ENCODE results near the gene AHDC1. TPM values are rescaled to one million over a fixed set of nuclear protein-coding genes. Genes with fewer than 3 reads are reported as not detected.

Gene AHDC1
- total and polyA plus RNA-seq, 9 of the 15 experiments (the other 6 are each of a cell fraction or from before 2014, with no cell fraction given), result 0.21 to 36.4 (median 4.7) TPM

- TF ChIP-seq CLOCK (CRISPR knock-in tag; IDR thresholded peaks at IDR 0.05; ENCODE audit: borderline replicate concordance) (no peak), SRSF1 (IDR thresholded peaks at IDR 0.05; ENCODE audit: low read depth, low read length) (no peak), TEAD1 (CRISPR knock-in tag; IDR thresholded peaks at IDR 0.05) (0 out of 4 replicates have a peak, but pooled peaks of 1 of the 2 experiments have one; percentile 9), ZBTB2 (IDR thresholded peaks at IDR 0.05) (no peak), RBBP5 (IDR thresholded peaks at IDR 0.05; ENCODE audit: borderline replicate concordance, insufficient read depth, low read length, poor library complexity, severe bottlenecking) (peak; percentile 40), SAFB (IDR thresholded peaks at IDR 0.05; ENCODE audit: borderline replicate concordance, low read depth, low read length) (no peak), PCBP1 (IDR thresholded peaks at IDR 0.05; ENCODE audit: low read depth, low read length, poor library complexity, severe bottlenecking) (peak; percentile 27), CBFB (CRISPR knock-in tag; IDR thresholded peaks at IDR 0.05) (0 out of 2 replicates have a peak, but pooled peaks have one; percentile 13), HNRNPL (IDR thresholded peaks at IDR 0.05; ENCODE audit: low read depth, low read length) (peak; percentile 95), ZNF584 (CRISPR knock-in tag; IDR thresholded peaks at IDR 0.05; ENCODE audit: low read depth) (no peak), HOMEZ (CRISPR knock-in tag; IDR thresholded peaks at IDR 0.05) (no peak), NONO (IDR thresholded peaks at IDR 0.05; ENCODE audit: low read depth in 2 of 2, low read length in 1 of 2) (0 out of 4 replicates have a peak, but pooled peaks of 1 of the 2 experiments have one; percentile 19), GMEB1 (CRISPR knock-in tag; IDR thresholded peaks at IDR 0.05) (no peak), TEAD4 (IDR thresholded peaks at IDR 0.05; ENCODE audit: low read length) (no peak), TEAD4 (CRISPR knock-in tag; IDR thresholded peaks at IDR 0.05; ENCODE audit: borderline replicate concordance) (no peak), BRF1 (IDR thresholded peaks at IDR 0.05; ENCODE audit: borderline replicate concordance, extremely low read depth, insufficient read length) (no peak), RBM22 (IDR thresholded peaks at IDR 0.05; ENCODE audit: low read depth, low read length, poor library complexity, severe bottlenecking) (peak; percentile 17), POLR2G (IDR thresholded peaks at IDR 0.05; ENCODE audit: low read depth, low read length) (peak; percentile 27; the same call in 1 of the 2 replicates)
Observed at GRCh38 chr1:27527890-27528817, 75.8 kb downstream of the AHDC1 start (continued).

Data from K562 (cell line).